ENCODE measurements around the gene BNIP3.
"Not testable (repeated sequence)": the region's sequence is repeated elsewhere in the genome, so short reads cannot be mapped to it uniquely, and the experiment has no call there.

BNIP3 gene

GRCh38 chr10:132004052-132004451 is 22.3 kb upstream of the BNIP3 start:
- no peak for DNase-seq
- intact Hi-C loops (cut with DNase I): no loop called here

- DNase-seq: no peak
- intact Hi-C loops (cut with DNase I): no loop called here
Observed at GRCh38 chr10:132003282-132003924, 21.7 kb upstream of the BNIP3 start.

DNA sequence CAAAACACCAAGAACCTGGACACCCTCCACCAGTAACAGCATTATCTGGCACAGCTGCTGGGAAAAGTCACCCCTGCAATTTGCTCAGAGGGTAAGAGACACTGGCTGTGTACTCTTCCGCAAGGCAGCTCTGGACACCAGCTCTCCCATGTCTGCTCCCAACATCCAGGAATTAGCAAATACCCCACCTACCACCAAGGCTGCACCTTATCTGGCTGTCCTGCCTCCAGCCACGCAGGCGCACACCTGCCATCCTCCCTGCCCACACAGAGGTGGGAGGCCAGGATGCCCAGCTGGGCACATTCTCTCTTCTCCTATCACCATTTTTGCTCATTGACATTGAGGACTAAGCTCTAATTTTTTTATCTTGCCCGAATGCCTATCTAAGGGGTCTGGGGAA is 20.3 kb upstream of the BNIP3 start:
- intact Hi-C loops (cut with DNase I): no loop called here
- no peak for DNase-seq

GRCh38 chr10:132001238-132001972 is 19.7 kb upstream of the BNIP3 start:
- intact Hi-C loops (cut with DNase I): no loop called here
- DNase-seq: no peak

DNA sequence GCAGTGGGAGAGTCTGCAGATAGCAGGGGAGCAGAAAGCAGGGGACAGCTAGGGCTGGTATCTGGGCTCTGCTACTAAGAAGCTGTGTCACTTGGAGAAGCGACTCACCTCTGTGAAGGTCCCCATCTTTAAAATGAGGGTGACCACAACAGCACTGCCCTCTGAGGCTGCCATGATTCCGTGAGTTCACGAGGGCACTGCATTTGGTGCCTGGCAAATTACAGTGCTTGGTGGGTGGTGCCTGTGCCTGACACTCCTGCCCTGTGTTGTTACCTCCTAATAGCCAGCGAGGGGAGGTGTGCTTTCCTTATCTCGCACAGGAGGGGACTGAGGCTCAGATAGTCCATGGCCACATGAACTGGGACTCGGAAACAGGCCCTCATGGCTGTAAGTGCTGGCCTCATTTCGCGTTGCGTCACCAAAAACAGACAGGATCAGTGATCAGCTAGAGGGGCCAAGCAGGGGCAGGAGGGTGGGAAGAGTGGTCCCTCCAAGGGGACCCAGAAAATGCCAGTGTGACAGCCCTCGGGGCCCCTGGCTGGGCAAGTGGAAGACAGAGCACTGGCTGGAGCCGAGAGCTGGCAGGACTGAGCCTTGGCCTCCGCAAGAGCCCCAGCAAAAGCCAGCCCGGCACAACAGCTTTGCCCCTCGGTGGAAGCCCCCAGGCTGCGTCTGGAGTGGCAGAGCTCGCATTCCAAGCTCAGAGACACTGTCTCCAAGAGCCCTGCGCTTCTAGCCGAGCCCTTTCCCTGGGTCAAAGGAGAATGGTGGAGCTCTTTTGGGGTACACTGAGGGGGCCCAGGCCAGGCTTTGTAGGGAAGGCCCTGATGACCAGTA is 17.3 kb upstream of the BNIP3 start:
- intact Hi-C loops (cut with DNase I): no loop called here
- DNase-seq: peak in 1 of 10 donors; percentile 37

DNA sequence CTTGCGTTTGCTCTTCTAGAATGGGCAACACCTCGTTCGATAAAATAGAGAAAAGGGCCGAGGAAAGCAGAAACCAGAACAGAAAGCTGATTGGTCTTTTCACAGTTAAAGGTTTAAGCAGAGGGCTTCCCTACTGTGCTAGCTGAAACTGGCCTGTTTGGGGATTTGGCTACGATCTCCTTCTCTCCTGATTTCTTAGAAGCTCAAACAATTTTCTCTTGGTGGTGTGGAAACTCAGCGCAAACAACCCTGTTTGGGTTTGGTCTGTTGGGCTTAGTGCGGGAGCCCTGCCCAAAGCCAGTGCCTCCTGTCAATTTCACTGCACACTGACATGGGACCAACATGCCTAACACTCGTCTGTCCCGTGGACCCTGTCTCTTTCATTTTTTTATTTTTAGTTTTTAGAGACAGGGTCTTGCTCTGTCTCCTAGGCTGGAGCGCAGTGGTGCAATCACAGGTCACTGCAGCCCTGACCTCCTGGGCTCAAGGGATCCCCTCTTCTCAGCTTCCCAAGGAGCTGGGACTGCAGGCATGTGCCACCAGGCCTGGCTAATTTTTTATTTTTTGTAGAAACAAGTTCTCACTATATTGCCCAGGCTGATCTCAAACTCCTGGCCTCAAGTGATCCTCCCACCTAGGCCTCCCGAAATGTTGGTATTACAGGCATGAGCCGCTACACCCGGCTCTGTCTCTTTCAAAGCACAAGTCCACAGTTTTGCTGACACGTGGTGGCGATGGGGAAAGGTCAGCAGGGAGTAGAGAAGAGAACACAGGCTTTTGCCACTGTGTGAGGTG is 16.5 kb upstream of the BNIP3 start:
- no peak for DNase-seq
- intact Hi-C loops (cut with DNase I): no loop called here

- DNase-seq: no peak
- intact Hi-C loops (cut with DNase I): no loop called here
Observed at GRCh38 chr10:131997366-131998049, 15.8 kb upstream of the BNIP3 start.

- DNase-seq: peak in 7 of 10 donors; percentile 52 to 94 (median 66)
- intact Hi-C loops (cut with DNase I): no loop called here
Observed at GRCh38 chr10:131996466-131997365, 15.0 kb upstream of the BNIP3 start.

- intact Hi-C loops (cut with DNase I): no loop called here
- DNase-seq: no peak
Observed at GRCh38 chr10:131994435-131994834, 12.7 kb upstream of the BNIP3 start.

- DNase-seq: peak in 1 of 10 donors; percentile 32
- intact Hi-C loops (cut with DNase I): no loop called here
Observed at GRCh38 chr10:131993275-131993674, 11.6 kb upstream of the BNIP3 start.

DNA sequence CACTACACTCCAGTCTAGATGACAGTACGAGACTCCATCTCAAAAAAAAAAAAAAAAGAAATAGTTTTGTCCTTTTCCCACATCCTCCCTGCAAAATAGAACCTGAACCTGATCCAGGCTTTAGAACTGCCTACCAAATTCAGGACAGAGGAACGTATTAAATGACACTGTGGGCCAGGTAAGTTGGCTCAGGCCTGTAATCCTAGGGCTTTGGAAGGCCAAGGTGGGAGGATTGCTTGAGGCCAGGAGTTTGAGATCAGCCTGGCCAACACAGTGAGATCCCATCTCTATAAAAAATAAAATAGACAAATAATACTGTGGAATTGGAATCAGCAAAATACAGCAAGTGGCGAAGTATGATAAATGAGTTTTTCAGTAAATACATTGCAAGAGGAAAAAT is 10.0 kb upstream of the BNIP3 start:
- no peak for DNase-seq
- intact Hi-C loops (cut with DNase I): no loop called here

GRCh38 chr10:131987786-131988185 is 6.1 kb upstream of the BNIP3 start:
- intact Hi-C loops (cut with DNase I): not testable (repeated sequence)
- peak in 1 of 10 donors; percentile 8 for DNase-seq

DNA sequence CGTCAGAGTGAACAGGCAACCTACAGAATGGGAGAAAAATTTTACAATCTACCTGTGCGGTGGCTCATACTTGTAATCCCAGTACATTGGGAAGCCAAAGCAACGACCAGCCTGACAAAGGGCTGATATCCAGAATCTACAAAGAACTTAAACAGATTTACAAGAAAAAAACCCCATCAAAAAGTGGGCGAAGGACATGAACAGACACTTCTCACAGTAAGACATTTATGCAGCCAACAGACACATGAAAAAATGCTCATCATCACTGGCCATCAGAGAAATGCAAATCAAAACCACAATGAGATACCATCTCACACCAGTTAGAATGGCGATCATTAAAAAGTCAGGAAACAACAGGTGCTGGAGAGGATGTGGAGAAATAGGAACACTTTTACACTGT is 5.6 kb upstream of the BNIP3 start:
- intact Hi-C loops (cut with DNase I); DNase-seq: not testable (repeated sequence)

DNA sequence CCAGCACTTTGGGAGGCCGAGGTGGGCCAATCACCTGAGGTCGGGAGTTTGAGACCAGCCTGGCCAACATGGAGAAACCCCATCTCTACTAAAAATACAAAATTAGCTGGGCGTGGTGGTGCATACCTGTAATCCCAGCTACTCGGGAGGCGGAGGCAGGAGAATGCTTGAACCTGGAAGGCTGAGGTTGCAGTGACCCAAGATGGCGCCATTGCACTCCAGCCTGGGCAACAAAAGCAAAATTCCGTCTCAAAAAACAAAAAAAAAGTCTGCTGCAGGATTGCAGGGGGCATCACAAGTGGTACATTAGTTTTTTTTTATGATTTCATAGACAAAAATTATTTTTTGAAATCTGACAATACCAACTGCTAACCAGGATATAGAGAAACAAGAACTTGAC is 5.1 kb upstream of the BNIP3 start:
- peak in 1 of 10 donors; percentile 10 for DNase-seq
- intact Hi-C loops (cut with DNase I): not testable (repeated sequence)

DNA sequence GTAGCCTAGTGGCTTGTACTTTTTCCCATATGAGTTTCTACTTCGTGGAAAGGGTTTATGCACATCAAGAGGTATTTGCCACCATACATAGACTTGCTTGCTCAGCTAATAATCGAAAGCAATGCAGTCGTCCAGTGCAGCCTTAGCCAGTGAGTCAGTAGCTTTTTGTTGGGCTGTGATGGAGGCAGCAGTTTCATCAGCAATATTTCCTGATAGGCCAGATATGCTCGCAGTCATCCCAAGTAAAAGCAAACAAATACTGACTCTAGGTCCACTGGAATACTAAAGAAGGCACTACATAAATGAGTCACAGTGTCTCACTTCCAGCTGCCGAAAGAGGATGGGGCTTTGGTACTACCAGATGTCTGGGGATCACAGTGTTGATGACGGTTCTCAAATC is 2.1 kb upstream of the BNIP3 start:
- intact Hi-C loops (cut with DNase I): loop anchor here (5.0 kb wide), 1 partner anchor 81 kb away; the partner anchor contains the start of gene PPP2R2D
- DNase-seq: peak in 1 of 10 donors; percentile 22

- intact Hi-C loops (cut with DNase I): loop anchor here (5.0 kb wide), 1 partner anchor 80 kb away; the partner anchor contains the start of gene PPP2R2D
- DNase-seq: peak in 2 of 10 donors; percentile 63 to 72
Observed at GRCh38 chr10:131982796-131983195, 1.1 kb upstream of the BNIP3 start.

GRCh38 chr10:131982185-131982756 is 548 bp upstream of the BNIP3 start:
- intact Hi-C loops (cut with DNase I): loop anchor here (5.0 kb wide), 1 partner anchor 80 kb away; the partner anchor contains the start of gene PPP2R2D

More at GRCh38 chr10:131982185-131982756, 548 bp upstream of the BNIP3 start:
- DNase-seq: no peak
